Measurements from ENCODE around the gene TMEM37.

TMEM37 gene

GRCh38 chr2:119473621-119474370 lies 42.1 kb downstream of the TMEM37 start:
- intact Hi-C loops (cut with DNase I): no loop called here
- peak in 1 of 42 donors; percentile 19 for DNase-seq

GRCh38 chr2:119474371-119475224 lies 42.9 kb downstream of the TMEM37 start:
- DNase-seq: peak in 1 of 42 donors; percentile 23
- intact Hi-C loops (cut with DNase I): loop anchor here (5.0 kb wide), 1 partner anchor 67 kb away; no protein-coding TSS in a partner anchor

DNA sequence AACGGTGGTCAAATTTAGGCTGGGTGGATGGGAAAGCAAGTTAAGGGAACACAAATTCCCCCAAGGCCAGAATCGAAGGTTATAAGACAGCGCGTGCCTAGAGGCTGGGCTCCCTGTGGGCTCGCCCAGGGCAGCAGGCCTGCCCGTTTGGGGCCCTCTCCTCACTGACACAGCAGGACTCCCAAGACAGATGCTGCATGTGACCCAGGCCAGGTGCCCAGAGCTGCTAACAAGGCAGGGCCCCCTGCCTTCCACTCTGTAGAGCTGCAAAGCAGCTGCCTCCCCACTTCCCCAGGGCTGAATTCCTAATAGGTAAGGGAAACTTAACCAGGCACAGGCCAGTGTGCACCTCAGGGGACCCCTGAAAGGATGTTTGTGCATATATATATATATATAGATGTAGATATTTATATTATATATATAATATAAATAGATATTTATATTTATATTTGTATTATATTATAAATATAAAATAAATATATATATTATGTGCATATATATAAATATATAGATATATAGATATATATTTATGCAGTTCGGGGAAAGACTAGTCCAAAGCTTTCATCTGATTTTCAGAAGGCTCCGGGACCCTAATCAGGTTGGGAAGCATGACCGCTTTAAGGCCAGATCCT lies 43.7 kb downstream of the TMEM37 start:
- intact Hi-C loops (cut with DNase I): loop anchor here (5.0 kb wide), 1 partner anchor 68 kb away; no protein-coding TSS in a partner anchor
- DNase-seq: peak in 2 of 42 donors; percentile 6 to 22

- peak in 1 of 42 donors; percentile 6 for DNase-seq
- intact Hi-C loops (cut with DNase I): loop anchor here (5.0 kb wide), 1 partner anchor 69 kb away; no protein-coding TSS in a partner anchor
Observed at GRCh38 chr2:119475857-119476244, 44.2 kb downstream of the TMEM37 start.

DNA sequence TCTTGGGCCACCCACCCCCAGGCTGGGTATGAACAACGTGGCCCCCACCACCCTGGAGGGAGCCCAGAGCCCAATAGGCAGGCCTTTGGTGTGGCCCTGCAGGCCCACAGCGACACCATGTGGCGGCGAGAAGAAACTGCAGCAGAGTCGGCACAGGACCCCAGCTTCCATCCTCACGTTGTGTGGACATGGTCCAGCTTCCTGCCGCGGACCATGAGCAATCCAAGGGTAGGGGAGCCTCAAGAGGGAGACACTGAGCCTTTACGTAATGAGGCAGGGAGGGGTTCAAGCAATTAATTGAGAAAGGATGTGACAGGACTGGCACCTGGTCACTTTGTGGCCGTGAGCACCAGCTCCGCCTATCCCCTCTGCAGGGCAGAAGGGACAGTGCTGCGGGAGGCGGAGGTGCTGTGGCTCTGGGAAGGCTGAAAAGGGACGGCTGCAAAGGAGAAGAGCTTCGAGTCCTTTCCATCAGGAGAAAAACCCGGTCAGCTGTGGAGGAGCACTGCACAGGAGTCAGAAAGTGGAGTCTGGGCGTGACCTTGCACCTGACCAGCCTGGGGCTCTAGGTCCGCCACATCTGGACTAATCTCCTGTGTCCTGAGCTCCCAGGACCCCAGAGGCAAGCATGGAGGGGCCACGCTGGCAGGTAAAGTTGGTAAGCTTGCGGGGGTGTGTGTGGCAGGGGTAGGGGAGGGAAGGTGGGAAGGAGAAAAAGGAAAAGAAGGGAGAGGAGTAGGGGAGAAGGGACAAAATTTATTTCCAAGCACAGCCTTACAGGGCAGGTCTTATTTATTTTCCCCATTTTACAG lies 44.9 kb downstream of the TMEM37 start:
- intact Hi-C loops (cut with DNase I): loop anchor here (5.0 kb wide), 1 partner anchor 69 kb away; no protein-coding TSS in a partner anchor

DNA sequence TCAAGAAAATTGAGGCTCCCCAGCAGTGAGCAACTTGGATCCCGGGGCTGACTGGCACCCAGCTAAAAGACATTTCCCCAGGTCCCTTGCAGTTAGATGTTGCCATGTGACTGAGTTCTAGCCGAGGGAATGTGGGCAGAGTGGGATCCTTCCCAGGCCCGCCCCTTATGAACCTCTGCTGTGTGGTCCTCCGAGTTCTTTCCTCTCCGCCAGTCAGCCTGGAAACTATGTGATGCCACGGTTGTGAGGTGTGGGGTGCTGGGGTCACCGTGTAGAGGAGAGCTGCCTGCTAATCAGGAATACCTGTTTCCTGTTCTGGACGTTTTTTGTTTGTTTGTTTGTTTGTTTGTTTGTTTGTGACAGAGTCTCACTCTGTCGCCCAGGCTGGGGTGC lies 45.5 kb downstream of the TMEM37 start:
- peak in 4 of 42 donors; percentile 10 to 32 (median 14) for DNase-seq

More for the DNA sequence above, 44.9 kb downstream of the TMEM37 start:
- peak in 39 of 42 donors; percentile 19 to 83 (median 53) for DNase-seq

GRCh38 chr2:119478188-119478977 lies 46.7 kb downstream of the TMEM37 start:
- peak in 7 of 42 donors; percentile 1 to 33 (median 17) for DNase-seq
- intact Hi-C loops (cut with DNase I): loop anchor here (5.0 kb wide), 1 partner anchor 71 kb away; no protein-coding TSS in a partner anchor

More for the DNA sequence above, 45.5 kb downstream of the TMEM37 start:
- intact Hi-C loops (cut with DNase I): loop anchor here (5.0 kb wide), 1 partner anchor 70 kb away; no protein-coding TSS in a partner anchor

- peak in 1 of 42 donors; percentile 21 for DNase-seq
- intact Hi-C loops (cut with DNase I): loop anchor here (5.0 kb wide), 1 partner anchor 72 kb away; no protein-coding TSS in a partner anchor
Observed at GRCh38 chr2:119478978-119479295, 47.3 kb downstream of the TMEM37 start.

GRCh38 chr2:119480184-119480583 lies 48.5 kb downstream of the TMEM37 start:
- intact Hi-C loops (cut with DNase I): no loop called here
- DNase-seq: peak in 1 of 42 donors; percentile 4

DNA sequence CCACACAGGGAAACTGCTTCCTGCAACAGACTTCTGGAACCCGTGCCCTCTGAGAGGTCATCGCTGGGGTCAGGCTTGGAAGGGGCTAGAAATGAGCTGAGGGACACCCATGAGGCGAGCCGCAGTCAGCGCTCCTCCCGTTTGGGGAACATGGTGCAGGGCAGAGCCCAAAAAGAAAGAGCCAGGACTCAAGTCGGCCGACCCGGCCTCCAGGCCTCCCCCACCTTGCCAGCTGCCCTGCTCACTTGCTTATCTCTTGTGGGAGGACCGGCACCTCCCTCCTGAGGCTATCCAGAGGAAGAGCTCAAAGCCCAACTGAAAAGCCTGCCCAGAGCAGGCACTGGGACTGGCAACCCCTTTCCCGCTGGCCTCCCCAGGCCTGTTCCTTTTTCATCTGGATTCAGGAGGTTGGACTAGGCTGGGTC lies 49.1 kb downstream of the TMEM37 start:
- intact Hi-C loops (cut with DNase I): no loop called here
- peak in 8 of 42 donors; percentile 6 to 34 (median 18) for DNase-seq

DNA sequence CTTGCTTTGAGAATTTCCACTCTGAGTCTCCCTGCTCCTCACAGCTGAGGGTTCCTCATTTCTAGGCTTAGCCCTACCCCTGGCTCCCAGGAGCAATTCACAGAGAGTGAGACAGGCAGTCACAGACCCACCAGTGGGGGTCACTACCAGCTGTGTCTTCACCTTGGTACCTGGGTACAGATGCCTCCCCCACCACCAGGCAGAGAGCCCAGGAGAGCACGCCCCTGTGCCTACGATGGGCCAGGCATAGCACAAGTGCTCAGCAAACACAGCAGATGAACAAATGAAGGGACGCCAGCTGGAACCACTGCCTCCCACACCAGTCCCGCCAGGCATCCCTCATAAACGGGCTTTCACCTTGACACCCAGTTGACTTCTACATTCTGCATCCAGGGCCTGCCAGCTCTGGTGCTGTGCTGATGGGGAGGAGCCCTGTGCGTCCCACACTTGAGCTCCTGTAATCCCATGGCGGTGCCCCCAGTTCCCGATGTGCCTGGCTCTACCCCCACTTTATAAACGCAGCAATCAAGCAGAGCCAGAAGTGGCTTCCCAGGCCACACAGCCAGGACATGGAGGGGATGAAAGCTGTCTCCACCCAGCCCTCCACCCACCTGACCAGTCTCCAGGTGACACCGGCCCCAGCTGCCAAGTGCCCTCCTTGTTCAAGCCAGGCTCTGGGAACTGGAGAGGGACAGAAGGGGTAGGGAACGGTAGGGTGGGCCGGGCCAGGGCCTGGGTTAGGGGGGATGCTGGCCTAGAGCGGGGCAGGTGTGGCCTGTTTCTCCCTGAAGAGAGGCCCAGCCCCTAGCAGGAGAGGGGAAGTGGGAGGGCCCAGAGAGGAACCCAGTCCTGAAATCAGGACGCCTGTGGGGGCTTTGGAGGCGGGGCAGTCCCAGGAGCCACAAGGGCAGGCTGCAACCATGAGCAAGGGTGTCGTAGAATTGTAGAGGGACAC lies 50.1 kb downstream of the TMEM37 start:
- intact Hi-C loops (cut with DNase I): no loop called here
- peak in 8 of 42 donors; percentile 2 to 34 (median 12) for DNase-seq

DNA sequence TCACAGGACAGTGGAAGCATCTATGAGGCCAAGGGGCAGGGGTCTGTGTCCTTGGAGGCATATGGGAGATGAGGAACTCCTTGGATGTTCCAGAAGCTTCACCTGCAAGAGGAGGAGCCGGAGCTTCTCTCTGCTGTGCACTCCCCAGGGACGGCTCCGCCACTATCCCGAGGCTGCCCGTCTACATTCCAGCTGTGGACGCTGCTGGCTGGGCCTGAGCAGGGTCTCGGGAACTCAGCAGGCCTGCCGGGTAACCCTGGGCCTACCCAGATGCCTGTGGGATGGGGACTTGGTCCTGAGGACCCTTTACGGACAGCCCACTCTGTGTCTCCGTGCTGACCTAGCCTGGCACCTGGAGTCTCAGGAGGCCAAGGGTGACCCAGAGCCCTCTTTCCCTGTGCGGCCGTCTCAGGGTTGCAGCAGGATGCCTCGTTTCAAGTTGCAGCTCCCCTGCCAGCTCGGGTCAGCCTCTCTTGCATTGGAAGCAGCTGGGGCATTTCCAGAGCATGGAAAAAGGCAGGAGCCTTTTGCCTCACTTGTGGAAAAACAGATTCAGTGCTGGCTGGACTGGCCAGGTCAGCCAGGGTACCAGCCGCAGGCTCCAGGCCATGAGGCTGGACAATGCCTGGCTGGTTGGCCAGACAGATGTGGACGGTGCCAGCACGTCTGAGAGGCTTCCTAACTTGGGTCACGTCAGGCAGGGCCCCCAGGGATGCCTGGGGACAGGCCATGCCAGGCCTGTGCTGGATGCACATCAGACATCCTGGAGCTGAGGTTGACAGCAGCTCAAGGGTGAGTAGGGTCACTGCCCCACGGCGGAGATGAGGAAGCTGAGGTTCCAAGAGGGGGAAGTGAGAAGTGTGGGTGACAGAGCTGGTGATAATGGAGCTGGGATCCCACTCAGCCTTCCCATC lies 51.1 kb downstream of the TMEM37 start:
- intact Hi-C loops (cut with DNase I): no loop called here

DNA sequence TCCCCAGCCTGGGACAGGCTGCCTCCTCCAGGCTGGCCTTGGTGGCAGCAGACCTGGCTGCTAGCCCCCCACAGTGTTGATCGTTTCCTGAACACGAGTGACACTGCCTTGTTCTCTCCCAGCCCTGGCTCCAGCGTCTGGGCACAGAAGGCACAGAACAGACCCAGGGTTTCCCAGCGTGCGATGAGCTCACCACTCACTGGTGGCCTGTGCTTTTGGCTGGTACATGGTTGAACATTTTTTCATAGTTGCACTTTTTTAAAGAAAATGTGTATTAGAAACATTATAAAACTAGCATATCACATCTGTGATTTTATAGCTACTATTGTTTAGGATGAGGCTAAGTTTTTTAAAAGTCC lies 51.7 kb downstream of the TMEM37 start:
- DNase-seq: peak in 7 of 42 donors; percentile 7 to 38 (median 24)
- intact Hi-C loops (cut with DNase I): no loop called here

More for the DNA sequence above, 51.1 kb downstream of the TMEM37 start:
- peak in 7 of 42 donors; percentile 6 to 43 (median 28) for DNase-seq

- intact Hi-C loops (cut with DNase I): no loop called here
- DNase-seq: peak in 7 of 42 donors; percentile 2 to 38 (median 9)
Observed at GRCh38 chr2:119483896-119484718, 52.5 kb downstream of the TMEM37 start.

Measured in head of caudate nucleus (tissue), 42 donors.